ENCODE measurements around the gene PXDC1.

PXDC1 gene, protein sequence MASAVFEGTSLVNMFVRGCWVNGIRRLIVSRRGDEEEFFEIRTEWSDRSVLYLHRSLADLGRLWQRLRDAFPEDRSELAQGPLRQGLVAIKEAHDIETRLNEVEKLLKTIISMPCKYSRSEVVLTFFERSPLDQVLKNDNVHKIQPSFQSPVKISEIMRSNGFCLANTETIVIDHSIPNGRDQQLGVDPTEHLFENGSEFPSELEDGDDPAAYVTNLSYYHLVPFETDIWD

DNA sequence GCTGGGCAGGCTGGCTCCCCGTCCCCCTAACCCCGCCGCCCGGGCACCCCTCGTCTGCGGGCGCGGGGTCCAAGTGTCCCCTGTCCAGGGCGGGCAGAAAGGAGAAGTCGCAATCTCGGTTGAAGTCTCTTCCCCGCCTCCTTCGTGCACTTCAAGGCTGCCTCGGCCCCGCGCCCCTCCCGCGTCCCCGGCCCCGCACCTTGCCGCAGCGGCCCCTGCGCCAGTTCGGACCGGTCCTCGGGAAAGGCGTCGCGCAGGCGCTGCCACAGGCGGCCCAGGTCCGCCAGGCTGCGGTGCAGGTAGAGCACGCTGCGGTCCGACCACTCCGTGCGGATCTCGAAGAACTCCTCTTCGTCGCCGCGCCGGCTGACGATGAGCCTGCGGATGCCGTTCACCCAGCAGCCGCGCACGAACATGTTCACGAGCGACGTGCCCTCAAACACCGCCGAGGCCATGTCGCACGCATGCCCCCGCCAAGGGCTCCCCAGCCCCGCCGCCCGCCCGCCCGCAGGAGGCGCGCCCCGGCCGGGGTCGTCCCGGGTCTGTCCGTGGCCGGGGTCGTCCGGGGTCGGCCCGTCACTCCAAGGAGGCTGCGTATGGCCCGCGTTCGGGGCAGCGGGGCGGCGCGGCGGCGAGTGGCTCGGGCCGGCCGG, at the start of gene PXDC1:
Gene PXDC1 (minus strand): TSS at position 637 of the 653 bp plus-strand sequence. CDS start 182 bp downstream, at position 455.
- FAIRE-seq, result no peak

DNA sequence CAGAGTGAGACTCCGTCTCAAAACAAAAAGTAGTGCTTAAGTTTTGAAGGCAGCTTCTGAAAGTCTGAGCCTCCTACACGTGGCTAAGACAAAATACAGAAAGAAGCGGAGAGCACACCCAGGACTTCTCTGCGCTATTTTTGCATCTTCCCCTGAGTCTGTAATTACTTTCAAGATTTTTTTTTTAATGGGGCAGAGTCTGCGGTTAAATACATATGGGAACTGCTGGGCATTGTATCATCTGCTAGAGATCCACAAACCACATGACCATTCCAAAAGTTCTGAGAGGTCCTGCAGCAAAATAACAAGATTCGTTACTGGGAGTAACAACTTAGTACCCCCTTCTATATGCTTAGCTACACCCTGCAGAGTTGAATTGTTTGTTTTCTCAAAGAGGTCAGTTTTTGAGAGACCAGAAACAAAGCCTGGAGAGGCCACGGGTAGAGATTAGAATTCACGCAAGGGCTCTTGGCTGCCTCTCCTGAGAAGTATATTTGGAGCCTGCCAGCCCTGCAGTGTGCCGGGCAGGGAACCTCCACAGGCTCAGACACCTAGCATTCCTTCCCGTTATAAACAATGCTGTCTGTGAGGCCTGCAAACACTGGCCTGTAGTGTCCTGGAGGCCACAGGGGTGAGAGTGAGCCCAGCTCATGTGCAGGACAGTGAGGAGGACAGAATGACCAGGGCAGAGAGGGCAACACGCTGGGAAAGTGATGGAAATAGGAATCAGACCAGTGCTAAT, 49.5 kb upstream of the PXDC1 start:
- FAIRE-seq, result no peak

DNA sequence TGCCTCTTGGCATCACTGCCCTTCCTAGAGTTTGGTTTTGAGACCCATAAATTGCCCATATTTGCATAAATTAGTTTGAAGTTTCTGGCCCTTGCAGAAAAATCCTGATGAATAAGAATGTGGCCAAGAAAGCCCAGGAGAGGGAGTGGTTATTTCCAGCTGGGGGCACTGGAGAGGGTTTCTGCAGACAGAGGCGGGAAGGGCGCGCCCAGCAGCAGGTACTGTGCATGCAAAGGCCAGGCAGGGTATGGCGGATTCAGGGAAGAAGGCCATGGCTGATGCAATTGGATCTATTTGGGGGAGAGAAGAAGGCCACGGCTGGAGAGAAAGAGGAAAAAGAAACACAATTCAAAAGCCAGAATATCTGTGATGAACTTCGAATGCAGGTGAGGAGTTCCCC, 48.2 kb upstream of the PXDC1 start:
- no peak for FAIRE-seq

DNA sequence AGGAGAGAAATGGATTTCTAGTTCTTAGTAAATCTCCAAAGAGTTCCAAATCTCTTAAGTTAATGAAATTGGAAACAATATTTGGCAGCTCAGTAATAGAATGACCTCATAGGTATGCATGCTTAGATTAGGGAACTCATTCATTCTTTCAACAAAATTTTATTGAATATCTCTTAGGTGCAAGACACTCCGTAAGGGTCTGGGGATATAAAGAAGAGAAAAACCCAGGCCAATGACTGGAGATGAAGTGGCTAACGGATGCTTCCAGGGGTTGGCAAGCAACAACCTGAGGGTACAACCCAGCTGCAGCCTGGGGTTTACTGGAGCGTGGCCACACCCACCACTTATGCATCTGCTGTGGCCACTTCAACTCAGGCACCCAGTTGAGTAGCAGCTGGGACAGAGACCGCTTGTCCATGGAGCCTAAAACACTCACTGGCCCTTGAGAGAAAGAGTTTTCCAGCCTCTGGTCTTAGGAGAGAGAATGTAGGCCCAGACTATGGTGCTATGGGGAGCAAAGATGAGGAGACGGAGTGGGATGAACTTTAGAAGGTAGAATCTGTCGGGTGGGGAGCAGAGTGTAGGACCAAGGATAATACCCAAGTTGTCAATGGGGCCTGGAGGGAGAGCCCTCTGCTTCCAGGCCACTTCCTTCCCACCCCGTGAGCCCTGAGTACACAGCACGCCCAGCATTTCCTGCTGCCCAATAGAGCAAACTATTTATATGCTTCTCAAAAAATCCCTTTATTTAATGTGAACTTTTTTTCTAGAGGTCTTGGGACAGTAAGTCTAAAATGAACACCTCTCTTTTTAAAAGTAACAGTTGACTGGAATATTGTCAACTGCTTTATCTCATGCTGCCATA, 46.8 kb upstream of the PXDC1 start:
- no peak for FAIRE-seq

DNA sequence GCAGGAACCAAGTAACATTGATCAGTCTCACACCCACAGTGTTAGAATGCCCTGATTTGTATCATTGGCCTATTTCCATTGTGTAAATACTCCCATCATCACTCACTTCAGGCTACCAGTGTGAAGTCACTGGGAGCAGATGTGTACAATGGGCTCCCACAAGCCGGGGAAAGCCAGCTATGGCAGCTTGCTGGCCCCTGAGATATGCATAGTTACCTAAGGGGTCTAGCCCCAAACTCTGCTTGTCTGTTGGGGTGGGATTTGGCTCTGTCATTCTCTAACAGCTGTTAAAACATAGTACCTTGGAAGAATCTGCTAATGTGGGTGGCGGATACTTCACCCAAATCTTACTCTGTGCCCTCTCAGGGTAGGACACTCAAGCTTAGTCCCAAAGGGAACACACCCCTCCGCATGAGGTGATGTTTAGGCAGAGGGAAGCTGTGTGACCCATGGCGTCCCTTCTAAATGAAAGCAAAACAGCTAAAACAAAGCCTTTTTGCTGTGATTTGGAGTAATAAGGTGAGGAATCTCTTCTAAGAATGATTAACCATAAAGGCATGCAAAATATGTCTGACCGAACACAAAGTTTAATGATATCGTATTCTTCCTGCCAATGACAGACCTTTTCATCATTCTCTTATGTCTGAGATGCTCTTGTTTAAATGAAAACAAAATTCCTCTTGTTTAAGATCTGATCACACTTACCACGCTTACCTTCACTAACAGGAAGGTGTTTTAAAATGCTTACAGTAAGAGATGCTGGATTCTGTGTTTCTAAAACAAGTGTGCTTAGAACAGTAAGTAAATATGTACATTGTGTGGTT, 45.9 kb upstream of the PXDC1 start:
- FAIRE-seq, result no peak

DNA sequence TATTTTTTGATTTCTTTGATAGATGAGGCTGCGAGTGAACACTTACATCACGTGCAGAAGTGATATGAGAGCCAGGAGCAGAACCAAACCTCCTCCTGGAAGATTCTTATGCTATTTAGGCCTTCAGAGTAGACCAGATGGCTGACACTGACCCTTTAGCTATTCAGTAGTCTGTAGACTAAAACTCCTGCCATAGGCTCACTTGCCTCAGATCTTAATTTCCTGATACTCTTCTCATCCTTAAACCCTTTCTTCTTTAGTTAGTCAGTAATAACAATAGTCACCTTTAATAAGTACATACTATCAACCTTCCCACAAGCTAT, 45.2 kb upstream of the PXDC1 start:
- FAIRE-seq, result no peak

DNA sequence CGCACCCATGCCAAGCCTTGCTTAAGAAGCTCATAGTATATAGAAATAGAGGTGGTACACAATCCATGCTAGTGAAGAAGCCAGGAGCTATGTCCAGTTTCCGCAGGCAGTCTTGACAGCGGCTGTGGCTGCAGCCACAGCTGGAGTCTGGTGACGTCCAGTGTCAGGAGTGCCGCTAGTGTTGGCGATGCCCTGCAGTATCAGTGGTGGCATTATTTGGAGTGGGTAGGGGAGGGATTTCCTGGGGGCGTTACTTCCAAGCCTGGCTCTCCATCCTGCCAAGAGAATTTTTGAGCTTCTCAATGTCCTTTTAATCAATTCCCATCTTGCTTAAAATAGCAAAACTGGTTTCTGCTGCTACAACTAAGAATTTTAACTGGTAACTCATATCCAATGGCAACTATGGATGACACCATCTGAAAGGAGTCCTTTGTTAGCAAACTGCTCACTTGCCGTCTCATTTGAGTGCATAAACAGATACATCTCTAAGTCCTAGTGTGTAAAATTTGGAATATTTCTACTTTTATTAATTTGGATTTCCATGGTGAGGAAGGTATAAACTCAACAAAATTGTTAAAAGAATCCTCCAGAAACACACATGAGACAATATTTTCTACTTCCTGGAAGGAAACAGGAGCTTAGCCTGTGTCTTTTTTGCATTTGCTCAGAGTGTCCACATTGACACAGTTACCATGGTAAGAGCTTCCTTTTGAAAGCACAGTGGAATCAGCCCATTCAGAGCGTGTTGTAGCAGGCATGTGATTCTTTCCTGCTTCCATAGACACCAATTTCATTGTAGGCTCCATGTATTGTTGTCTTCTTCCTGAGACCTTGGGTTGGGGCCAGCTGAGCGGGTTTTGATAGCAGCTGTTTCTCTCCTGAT, 44.6 kb upstream of the PXDC1 start:
- no peak for FAIRE-seq

DNA sequence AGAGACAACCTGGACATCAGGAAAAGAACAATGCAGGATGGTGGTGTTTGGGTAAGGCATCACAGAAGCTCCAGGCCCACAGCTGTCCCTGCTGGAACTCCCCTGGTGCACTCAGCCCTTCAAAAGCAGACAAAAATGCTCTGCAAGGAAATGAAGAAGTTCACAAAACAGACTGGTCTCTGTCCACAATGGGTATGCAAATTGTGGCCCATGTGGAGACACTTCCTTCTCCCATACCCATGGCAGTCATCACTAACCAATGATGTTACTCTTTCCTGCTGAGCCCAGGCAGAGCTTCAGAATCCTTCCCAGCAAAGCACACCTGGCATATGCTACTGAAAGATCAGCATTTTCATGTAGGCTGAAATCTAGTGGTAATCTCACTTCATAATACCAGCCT, 42.6 kb upstream of the PXDC1 start:
- FAIRE-seq, result no peak

DNA sequence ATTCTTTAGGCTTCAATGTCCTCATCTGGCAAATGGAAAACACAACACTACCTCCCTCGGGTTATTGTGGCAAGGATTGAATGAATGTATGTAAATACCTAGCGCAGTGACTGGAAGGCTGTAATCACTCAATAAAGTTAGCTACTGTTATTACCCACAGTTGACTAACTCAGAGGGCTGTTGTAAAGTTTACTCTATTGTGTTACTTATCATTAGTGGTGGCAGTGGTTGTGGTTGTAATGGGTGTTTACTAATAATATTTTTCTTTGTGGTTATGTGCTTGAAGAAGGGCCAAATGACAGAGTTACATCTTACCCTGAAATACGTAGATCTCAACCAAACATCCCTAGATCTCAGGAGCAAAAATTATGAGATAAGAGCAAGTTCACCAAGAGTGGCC, 42.0 kb upstream of the PXDC1 start:
- FAIRE-seq, result no peak

DNA sequence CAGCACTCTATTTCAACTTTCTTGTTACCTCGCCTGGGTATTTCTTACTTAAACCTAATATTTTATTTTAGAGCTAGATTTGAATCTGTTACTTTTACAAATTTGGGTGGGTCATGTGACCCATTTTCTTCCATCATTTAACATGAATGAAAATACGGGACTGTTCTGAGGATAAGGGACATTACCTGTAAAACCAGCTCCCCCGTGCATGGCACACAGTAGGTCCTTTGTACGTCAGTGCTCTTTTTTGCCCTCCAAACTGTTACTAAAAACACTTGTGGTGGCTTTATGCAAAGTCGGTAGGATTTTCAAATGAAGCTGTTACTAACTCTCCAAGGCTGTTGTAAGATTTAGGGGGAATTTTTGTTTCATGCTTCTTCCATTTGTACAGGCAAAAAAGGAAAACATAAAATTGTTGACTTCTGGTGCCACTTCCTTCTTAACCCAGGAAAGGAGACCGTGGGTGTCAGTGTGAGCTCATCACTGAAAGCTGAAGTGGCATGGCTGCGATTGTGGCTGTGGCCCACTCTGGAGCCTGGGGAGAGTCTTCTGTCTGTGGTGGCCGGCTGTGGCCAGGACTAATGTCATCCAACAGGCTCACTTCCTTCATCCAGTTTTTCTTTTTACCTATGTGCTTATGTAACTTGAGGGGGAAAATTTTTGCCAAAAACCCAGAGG, 40.2 kb upstream of the PXDC1 start:
- no peak for FAIRE-seq

DNA sequence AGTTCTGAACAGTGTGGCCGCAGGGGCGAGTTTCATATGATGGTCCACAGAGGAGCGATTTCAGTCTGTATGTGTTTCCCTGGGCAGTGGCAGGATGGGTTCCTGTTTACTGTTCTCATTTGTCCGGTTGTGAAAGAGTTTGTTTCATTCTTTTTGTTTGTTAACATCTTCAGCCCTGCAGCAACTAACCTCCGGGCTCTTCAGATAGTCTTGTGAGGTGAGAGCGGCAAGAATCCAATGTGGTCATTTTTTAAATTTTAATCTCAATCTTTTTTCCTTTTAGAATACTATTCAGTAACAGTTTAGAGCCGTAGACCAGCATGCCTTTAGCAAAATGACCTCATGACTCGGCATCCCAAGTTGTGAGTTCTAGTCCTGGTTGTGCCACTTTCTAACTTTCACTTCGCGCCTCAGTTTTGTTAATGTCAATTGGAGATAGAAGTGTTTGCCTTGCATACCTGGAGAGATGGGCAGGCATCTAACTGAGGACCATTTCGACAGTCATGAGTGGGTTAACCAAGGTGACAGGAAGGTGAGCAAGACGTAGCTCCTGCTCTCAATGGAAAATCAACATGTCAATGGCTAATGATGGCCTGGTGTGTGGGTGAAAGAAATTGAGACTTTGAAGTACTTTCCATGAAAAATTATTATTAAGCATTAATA, 38.5 kb upstream of the PXDC1 start:
- no peak for FAIRE-seq

DNA sequence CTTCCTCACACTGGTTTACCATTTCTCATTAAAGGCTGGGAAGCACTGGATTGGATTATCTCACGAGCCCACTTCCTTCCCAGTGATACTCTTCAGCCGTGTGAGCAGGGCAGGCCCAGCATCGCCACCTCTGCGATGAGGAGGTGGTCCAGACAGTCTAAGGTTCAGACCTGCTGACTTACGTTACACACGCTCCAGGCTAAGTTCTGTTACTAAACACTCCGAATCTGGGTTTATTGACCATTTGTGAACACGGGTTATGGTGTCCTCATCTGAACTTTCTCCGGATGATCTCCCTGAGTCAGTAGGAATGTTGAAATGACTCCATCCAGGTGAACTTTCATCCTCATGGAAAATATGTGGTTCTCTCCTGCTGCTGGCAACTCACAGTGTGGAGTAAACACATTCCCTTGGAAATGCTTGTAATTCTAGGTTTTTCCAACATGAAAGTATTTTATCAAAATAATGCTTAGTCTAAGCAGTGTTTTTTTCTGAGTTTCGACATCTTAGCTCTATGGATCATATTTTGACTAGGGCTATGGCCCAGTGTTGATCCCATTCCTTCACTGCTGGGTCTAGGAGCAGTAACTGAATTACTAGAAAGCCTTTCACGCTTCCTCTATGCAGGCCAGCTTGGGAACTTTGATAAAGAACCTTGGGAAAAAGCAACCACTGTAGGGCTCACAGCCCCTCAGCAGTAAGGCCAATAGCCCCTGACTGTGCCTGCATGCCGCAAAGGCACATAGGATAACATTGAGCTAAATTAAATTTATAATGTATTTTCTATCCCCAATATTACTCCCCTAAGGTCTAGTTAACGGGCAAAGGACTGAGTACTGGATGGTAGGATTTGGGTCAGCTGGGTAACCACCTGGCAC, 37.7 kb upstream of the PXDC1 start:
- FAIRE-seq, result no peak

DNA sequence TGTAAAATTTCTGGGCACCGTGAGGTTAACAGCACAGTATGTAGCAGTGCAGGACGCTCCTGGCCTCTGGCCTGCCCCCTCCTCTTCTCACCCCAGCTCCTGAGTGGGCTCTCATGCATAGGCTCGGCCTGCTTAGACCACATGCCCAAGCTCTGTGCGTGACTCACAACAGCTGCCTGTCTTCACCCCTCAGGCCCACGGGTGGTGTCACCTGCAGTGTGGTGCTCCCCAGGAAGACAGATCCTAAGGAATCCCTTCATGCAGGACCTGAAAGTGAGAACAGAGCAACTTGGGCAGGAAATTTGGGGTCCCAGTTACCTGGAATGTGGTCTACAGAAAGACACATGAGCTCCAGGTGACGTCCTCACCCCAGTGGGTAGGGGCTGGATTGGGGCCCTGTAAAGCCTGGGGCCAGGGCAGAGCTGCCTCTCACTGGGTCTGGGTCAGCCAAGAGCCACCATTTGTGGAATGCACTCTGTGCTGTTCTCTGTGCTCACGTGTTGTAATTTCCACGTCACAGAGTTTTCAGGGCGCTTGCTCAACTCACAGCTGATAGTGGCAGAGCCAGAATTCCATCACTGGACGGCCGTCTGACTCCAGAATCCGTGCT, 37.0 kb upstream of the PXDC1 start:
- FAIRE-seq, result no peak

DNA sequence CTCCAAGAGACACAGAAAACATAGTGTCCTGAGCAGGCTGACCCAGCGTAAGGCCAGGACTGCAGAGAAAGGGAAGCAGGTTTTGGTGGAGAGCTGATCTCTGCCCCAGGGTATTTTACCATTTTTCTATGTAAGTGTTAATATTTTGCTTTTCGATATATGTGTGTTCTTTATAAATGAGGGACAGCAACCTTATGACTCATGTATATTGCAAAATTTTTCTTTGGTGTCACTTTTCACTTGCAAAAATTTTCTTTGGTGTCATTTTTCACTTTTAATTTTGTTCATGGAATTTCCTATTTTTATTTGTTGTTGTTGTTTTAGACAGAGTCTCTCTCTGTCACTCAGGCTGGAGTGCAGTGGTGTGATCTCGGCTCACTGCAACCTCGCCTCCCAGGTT, 34.6 kb upstream of the PXDC1 start:
- no peak for FAIRE-seq

DNA sequence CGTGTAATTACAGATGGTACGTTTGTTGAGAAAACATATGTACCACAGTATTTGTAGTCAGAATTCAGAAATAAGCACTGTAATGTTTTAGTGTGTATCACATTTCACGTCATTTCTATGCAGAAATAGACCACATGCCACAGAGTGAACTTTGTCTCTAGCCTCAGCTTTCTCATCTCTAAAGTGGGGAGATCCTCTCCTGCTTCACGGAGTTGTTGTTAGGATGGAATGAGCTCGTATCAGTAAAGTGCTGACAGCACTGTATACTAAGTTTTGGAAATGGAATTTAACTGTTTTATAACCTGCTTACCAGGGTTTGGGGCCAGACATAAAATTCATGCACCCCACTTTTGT, 34.2 kb upstream of the PXDC1 start:
- no peak for FAIRE-seq

DNA sequence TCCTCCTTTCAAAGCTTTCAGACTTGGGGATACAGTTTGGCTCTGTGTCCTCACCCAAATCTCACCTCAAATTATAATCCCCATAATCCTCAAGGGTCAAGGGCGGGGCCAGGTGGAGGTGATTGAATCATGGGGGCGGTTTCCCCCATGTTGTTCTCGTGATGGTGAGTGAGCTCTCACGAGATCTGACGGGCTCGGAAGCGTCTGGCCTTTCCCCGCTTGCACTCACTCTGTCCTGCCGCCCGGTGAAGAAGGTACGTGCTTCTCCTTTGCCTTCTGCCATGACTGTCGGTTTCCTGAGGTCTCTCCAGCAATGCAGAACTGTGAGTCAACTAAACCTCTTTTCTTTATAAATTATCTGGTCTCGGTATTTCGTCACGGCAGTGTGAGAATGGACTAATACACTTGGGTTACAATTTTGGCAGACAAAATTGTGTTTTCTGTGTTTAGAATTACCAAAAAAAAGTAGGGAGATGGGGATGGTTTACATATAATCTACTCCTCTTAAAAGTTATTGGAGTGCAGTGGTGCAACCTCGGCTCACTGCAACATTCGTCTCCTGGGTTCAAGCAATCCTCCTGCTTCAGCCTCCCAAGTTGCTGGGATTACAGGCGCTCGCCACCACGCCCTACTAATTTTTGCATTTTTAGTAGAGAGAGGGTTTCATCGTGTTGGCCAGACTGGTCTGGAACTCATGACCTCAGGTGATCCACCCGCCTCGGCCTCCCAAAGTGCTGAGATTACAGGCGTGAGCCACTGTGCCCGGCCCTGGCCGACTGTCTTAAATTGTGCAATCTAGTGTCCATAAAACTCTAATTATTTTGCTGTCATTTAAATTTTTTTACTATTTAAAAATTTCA, 33.6 kb upstream of the PXDC1 start:
- FAIRE-seq, result no peak

DNA sequence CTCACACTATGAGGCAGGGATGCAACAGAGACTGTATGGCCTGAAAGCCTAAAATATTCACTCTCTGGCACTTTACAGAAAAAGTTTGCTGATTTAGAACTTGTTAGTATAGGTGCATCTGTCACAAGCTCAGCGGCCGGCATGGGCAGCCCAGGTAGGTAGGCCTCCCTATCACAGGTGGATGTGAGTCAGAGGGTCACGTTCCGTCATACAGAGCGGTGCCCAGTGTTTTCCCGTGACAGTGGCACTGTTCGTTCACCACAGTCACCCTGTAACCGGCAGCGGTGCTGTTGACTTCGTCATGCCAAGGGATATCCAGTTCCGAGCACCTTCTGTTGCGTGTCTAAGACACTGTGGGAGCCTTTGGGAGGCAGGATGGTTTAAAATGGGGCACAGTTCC, 32.9 kb upstream of the PXDC1 start:
- FAIRE-seq, result no peak
